HG03571 (cell line): ENCODE results near the gene CNGB1.
"Not testable (repeated sequence)": the region's sequence is repeated elsewhere in the genome, so short reads cannot be mapped to it uniquely, and the experiment has no call there.

Source experiments
- ATAC-seq: cut with Tn5 transposase; IDR thresholded peaks from one replicate; pipeline ENCODE4 v1.9.1; 2021; ENCODE audit not compliant: unreplicated experiment

Gene CNGB1

GRCh38 chr16:57938484-57938883 is 32.4 kb downstream of the CNGB1 start:
- no peak for ATAC-seq

DNA sequence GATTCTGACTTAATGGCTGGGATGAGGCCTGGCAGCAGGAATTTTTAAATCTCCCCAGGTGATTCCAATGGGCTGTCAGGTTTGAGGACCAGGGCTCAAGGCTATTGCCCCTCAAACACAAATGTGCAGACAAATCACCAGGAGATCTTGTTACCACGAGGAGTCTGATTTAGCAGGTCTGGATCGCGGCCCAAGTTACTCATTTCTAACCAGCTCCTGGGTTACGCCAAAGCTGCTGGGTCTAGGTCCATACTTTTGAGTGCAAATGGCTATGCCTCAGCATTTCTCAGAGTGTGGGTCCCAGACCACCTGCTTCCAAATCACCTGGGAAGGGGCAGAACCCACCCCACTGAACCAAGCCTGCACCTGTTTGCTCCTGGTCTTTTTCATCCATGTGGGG is 33.1 kb downstream of the CNGB1 start:
- no peak for ATAC-seq

- ATAC-seq: no peak
Observed at GRCh38 chr16:57935904-57936303, 35.0 kb downstream of the CNGB1 start.

DNA sequence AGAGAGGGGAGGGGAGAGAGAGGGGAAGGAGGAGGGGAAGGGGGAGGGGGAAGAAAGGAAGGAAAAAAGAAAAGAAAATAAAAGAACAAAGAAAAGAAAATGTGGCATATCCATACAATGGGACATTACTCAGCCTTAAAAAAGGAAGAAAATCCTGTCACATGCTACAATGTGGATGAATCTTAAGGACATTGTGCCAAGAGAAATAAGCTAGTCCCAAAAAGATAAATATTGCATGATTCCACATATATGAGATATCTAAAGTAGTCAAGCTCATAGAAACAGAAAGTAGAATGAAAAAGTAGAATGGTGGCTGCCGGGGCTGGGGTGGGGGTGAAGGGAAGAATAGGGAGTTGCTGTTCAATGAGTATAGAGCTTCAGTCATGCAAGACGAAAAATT is 40.4 kb downstream of the CNGB1 start:
- ATAC-seq: no peak

DNA sequence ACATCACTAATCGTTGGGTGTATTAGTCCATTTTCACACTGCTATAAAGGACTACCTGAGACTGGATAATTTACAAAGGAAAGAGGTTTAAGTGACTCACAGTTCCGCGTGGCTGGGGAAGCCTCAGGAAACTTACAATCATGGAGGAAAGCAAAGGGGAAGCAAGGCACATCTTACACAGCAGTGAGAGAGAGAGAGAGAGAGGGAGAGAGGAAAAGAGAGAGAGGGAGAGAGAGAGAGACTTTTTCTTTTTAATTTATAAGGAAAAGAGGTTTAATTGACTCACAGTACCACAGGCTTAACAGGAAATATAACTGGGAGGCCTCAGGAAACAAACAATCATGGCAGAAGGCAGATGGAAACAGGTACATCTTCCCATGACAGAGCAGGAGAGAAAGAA is 41.7 kb downstream of the CNGB1 start:
- ATAC-seq: no peak

DNA sequence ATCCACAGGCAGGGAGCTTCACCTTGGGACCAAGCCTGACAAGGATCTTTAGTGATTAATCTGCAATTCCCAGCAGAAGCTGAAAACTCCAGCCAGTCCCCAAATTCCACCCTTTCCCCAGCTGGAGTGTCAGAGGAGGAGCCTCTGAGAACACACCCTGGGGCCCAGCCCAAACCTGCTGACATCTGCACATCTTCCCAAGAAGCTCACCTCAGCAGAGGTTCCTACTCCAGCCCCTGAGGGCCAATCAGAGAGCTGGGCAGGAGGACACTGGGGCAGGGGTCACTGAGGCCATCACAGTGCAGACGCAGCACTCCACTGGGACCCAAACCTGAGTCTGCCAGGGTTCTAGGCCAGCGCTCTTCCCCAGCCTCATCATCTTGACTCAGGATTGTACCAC is 44.9 kb downstream of the CNGB1 start:
- no peak for ATAC-seq

- no peak for ATAC-seq
Observed at GRCh38 chr16:57925310-57925709, 45.6 kb downstream of the CNGB1 start.

DNA sequence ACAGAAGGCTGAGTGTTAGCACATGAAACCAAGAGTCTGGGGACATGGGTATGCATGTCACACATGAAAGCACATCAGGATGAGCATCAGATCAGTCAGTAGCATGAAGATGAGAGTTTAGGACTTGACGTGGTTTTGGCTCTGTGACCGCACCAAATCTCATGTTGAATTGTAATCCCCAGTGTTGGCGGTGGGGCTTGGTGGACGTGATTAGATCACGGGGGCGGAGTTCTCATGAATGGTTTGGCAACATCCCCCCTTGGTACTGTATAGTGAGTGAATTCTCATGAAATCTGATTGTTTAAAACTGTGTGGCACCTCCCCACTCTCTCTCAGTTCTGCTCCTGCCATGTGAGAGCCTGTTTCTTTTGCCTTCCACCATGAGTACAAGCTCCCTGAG is 46.4 kb downstream of the CNGB1 start:
- no peak for ATAC-seq

DNA sequence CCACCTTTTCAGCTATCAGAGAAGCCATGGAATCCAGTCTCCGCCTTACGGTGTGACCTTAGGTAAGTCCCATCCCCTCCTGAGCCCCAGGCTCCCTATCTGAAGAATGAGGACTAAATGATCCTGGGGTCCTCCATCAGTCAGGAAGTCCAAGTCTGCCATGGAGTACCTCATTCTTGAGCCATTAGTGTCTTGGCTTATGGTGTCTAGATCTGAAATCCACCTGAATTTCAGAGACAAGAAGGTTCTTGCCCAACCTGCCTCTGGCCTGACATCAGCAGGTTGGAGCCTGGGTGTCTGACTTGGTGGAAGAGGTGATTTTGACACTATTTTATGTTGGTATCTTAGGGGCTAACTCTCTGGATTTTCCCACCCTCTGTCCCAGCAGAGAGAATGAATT is 47.1 kb downstream of the CNGB1 start:
- no peak for ATAC-seq

DNA sequence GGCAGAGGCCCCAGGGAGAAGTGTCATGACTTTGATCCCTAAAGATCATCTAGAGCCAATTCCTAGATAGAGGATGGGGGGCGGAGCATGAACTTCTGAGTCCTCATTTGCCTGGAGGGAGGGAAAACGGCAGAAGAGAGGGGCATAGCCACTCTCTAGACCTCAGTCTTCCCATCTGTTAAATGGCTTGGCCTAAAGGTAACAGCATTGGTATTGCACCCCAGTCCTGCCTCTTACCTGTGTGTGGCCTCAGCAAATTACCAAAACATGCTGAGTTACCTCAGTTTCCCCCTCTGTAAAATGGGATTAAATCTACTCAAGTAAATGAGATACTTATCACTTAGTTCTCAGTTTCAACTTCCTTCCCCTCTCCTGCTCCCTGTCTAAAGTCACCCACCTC is 47.5 kb downstream of the CNGB1 start:
- ATAC-seq: no peak

- no peak for ATAC-seq
Observed at GRCh38 chr16:57920880-57921229, 50.1 kb downstream of the CNGB1 start.

DNA sequence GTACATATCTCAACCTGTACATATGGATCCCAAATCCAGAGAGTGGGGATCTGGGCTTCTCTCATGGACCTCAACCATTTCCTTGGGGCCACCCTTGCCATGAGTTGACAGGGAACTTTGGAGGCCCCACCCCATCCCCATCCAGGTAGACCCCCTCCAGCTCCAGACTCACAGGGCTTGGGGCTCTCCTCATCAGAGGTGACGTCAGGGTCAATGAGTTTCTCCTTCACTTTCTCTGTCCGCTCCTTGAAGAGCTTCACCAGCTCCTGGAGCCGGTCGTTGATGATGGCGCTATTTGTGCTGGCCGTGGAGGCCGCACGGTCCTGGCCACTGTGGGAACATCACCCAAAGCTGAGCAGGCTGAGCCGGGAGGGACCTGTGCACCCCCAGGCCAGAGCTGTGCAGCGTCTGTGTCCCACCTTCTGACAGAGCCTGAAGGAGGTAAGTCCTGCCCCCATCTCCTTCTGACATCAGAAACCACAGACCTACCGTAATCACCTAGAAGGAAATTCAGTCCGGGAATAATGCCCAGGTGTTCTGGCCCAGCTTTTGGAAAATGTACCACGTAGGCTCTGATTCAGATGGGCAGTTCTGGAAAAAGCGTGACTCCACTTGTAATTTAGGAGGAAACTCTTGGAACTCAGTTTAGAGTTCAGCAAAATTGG is 50.6 kb downstream of the CNGB1 start:
- no peak for ATAC-seq

DNA sequence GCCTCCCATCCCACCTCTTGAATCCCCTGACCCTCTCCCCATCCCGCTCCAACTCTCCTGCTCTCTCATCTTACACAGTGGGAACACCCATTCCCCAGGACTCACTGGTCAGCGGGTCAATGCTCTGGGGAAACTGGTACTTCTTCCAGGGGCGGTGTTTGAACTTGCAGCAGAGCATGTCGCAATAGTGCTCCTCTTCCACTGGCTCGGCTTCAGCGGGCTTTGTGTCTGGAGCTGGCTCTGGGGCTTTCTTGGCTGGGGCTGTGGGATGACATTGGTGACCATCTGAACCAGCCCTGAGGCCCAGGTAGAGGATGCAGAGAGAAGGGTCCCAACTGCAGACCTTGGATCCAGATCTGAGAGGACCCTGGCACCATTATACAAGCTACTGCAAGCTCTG is 51.9 kb downstream of the CNGB1 start:
- no peak for ATAC-seq

GRCh38 chr16:57918444-57918843 is 52.5 kb downstream of the CNGB1 start:
- ATAC-seq: no peak

DNA sequence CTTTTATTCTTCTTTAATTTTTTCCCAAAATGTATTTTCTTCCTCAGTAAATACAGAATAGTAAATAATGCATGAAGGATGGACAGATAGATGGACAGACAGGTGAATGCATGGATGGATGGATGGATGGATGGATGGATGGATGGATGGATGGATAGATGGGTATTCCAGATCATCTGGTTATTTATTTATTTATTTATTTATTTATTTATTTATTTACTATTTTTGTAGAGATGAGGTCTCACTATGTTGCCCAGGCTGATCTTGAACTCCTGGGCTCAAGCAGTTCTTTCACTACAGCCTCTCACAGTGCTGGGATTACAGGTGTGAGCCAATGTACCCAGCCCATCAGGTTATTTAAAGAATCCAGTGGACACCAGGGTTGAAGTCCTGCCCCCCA is 53.0 kb downstream of the CNGB1 start:
- not testable (repeated sequence) for ATAC-seq

DNA sequence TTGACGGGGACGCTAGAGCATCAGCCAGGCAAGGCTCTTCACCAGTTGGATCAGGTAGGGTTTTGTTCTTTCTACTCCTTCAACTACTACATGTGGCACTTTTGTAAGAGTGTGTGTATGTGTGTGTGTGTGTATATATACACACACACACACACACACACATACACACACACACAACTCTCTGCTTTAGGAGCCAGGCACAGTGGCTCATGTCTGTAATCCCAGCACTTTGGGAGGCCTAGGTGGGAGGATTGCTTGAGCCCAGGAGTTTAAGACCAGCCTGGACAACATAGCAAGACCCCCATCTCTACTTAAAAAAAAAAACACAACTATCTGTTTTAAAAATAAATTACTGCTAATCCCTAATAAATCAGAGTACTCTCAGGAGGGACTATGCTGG is 53.4 kb downstream of the CNGB1 start:
- not testable (repeated sequence) for ATAC-seq

DNA sequence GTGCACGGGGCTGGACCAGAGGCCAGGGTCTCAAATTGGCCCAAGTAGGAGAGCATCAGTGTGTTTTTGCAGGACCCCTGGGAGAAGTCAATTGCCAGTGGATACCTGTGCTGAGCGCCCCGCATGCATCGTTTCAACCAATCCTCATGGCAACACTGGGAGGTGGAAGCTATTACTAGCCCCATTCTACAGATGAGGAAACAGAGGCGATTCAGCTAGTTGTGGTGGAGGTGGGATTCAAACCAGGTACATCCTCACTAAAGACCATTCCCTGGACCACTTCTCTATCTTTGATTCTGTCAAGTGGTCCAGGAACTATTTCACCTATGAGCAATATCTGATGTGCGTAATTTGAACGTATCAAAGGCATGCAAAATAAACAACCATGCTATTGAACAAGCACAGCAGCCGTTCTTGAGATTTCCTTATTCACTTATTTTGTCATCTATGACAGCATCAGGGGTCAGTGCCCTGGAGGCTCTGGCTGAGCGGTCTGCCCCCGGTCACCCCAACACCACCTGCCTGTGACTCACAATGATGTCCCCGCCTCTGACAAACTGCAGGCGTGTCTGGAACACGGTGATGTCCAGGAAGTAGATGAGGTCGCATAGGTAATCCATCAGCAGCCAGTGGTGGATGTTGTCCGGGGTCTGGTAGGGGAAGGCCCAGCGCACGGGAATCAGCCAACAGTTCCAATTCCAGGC is 54.0 kb downstream of the CNGB1 start:
- no peak for ATAC-seq

GRCh38 chr16:57915811-57916488 is 55.0 kb downstream of the CNGB1 start:
- ATAC-seq: no peak

- ATAC-seq: no peak
Observed at GRCh38 chr16:57915267-57915666, 55.7 kb downstream of the CNGB1 start.

- no peak for ATAC-seq
Observed at GRCh38 chr16:57914244-57915173, 56.4 kb downstream of the CNGB1 start.

GRCh38 chr16:57912529-57913260 is 58.2 kb downstream of the CNGB1 start:
- ATAC-seq: no peak
